ENCODE measurements around the gene AHNAK. TPM values are rescaled to one million over a fixed set of nuclear protein-coding genes. Genes with fewer than 3 reads are reported as not detected.
"Not testable (repeated sequence)": the region's sequence is repeated elsewhere in the genome, so short reads cannot be mapped to it uniquely, and the experiment has no call there.

AHNAK gene, protein sequence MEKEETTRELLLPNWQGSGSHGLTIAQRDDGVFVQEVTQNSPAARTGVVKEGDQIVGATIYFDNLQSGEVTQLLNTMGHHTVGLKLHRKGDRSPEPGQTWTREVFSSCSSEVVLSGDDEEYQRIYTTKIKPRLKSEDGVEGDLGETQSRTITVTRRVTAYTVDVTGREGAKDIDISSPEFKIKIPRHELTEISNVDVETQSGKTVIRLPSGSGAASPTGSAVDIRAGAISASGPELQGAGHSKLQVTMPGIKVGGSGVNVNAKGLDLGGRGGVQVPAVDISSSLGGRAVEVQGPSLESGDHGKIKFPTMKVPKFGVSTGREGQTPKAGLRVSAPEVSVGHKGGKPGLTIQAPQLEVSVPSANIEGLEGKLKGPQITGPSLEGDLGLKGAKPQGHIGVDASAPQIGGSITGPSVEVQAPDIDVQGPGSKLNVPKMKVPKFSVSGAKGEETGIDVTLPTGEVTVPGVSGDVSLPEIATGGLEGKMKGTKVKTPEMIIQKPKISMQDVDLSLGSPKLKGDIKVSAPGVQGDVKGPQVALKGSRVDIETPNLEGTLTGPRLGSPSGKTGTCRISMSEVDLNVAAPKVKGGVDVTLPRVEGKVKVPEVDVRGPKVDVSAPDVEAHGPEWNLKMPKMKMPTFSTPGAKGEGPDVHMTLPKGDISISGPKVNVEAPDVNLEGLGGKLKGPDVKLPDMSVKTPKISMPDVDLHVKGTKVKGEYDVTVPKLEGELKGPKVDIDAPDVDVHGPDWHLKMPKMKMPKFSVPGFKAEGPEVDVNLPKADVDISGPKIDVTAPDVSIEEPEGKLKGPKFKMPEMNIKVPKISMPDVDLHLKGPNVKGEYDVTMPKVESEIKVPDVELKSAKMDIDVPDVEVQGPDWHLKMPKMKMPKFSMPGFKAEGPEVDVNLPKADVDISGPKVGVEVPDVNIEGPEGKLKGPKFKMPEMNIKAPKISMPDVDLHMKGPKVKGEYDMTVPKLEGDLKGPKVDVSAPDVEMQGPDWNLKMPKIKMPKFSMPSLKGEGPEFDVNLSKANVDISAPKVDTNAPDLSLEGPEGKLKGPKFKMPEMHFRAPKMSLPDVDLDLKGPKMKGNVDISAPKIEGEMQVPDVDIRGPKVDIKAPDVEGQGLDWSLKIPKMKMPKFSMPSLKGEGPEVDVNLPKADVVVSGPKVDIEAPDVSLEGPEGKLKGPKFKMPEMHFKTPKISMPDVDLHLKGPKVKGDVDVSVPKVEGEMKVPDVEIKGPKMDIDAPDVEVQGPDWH (N-terminal part only)
- 1,254 TPM for total RNA-seq
- long read RNA-seq, full-length matches to known transcripts: 635 of 759 reads
- long read RNA-seq, partial matches to known transcripts: 21 of 759 reads
- long read RNA-seq, other reads (novel, unspliced or antisense): 103 of 759 reads

DNA sequence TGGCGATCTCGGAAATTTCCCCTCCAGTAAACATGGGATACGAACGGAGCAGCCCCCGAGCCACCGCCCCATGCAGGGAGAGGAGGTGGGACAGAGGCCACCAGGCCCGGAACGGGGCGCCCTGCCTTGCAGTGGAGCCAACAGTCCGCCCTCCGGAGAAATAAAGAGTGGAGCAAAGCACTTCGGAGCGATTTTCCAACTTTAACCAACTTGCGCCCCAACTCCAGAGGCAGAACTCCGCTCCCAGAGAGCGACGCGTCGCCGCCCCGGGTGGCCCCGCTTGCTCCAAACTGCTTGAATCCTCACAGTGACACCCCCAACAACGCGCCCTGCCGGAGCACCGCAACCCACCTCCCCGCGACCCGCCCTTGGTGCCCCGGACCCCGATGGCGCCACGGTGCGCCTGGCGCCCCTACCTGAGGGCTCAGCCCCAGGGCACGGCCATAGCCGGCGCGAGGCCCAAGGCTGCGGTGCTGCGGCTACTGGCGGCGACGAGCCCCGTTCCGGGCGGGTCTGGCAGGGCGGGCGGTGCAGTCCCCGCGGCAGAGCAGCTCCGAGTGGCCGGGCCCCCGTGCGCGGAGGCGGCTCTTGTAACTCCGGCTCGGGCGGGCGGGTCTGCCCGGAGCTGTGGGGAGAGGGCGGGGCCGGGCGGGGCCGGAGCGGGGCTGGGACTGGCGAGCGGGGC, at the start of gene AHNAK:
Gene AHNAK (minus strand): TSS at position 563 of the 685 bp plus-strand sequence. CDS start 10,708 bp downstream, outside the sequence.
- peak; percentile 96 for DNase-seq (ENCODE audit: low spot score)

DNA sequence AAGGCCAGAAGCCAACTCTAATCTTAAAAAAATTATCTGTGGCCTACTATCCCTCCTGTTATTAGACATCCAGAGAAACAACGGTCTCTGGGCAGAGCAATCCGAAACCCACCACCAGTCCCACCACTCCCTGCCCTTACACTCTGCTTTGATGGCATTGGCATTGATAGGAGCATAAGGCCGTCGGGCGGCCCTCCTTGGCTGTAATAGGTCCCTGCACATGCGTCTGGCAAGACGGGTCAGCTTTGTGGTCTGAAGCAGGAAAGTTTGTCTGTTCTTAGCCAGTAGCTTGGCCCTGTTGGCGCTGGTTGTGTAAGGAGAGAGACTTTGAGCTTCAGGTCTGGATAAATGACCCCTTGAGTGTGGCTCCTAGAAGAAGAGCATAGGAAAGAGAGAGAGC, 48.5 kb upstream of the AHNAK start:
- no peak for DNase-seq (ENCODE audit: low spot score)

DNA sequence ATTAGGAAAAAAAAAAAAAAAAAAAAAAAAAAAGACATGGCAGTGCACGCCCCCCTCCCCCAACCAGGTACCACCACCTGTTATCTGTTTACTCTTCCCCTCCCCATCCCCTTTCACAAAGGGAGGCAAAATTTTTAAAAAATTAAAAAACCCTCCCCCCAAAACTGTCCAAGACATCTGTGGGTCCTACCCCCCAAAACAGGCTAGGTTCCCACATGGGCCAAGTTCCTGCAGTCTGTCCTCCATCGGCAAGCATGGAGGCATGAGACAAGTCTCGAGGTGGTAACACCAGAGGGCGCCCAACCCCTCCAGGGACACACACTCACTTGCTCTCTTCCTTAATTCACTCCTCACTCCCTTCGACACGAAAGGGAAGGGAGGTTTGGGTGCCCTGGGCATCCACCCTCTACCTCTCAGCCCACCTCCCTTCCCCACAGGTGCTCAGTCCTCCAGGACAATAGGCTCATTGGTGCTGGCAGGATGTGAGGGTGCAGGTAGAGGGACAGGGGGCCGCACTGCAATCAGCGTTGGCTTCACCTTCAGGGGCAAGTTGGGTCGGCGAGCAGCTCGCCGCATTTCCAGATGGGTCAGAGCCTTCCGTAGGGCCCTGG, 46.9 kb upstream of the AHNAK start:
- DNase-seq (ENCODE audit: low spot score): no peak

DNA sequence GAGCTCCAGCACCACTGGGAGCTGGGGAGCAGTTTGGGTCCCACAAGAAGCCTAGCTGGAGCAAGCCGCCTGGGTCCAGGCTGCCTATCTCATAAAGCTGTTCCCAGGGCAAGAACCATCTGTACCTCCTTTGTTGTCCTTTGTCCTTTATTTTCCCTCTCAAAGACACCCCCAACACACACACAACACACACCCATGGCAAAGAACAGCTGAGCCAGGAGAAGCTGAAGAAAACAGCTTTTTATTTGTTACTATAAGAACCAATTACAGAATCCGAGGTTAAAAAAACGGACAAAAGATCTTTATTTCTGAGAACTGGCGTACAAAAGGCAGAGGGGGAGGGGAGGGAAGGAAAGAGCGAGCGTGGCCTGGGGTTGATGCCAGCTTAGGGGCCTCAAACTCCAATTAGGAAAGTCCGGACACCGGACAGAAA, 46.4 kb upstream of the AHNAK start:
- DNase-seq (ENCODE audit: low spot score): no peak

DNA sequence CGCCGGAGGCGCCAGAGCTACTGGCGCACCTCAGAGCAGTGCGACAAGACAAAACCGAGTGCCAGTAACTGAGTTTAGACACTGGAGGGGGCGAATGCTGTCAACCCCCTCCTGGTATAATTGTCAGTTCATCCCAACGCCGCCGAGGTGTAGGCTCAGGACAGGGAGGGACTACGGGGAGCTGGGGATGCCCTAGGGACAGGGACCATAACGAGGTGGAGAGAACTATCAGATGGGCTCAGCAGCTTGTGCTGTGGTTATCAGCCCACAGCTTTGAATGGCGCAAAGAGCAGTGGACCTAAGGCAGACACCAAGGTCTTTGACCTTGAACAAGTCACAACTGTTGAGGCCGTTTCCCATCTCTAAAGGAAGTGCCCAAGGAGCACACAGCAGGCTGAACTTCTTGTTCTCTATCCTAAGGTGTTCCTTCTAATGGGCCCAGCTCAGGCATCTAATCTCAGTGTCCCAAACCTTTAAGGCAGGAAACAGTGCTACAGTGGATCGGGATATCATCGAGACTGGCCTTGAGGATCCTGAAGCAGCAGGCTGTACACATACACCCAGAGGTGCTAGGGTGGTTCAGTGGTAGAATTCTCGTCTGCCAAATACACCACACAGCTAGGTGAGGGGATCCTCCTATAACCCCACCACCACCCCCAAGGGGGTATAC, 45.7 kb upstream of the AHNAK start:
- no peak for DNase-seq (ENCODE audit: low spot score)

DNA sequence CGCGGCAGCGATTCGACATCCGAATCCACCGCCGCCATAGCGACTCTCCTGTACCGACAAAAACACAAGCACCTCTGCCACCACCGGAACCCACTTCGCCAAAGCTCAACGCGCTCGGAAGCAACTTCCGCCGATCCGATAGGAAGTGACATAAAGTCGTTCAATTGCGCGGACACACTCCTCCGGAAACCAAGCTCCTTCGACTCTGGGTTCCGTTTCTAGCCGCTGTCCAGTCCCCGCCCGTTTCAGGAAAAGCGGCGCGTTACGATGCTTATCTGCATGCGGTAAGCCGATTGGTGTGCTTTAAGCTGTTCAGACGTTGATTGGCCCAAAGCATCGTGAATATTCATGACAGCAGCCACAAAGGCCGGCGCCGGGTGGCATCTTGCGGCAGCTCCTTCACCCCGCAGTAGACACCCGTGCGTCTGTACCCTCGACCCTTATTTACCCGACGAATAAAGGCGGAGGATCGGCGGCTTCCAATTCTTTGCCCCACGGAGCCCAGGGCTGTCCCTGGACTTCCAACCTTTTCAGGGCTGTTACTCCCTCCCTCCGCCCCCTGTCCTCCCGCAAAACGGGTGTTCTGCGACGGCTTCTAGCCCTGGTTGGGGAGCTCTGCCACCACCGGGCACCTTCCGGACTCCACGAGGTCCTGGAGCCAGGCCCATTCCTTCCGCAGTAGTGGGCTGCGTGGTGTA, 45.0 kb upstream of the AHNAK start, which contains the start of gene TUT1:
Gene TUT1 (minus strand): TSS at position 76 of the 698 bp plus-strand sequence. CDS start 38 bp downstream, at position 38.
- DNase-seq (ENCODE audit: low spot score): peak; percentile 97

DNA sequence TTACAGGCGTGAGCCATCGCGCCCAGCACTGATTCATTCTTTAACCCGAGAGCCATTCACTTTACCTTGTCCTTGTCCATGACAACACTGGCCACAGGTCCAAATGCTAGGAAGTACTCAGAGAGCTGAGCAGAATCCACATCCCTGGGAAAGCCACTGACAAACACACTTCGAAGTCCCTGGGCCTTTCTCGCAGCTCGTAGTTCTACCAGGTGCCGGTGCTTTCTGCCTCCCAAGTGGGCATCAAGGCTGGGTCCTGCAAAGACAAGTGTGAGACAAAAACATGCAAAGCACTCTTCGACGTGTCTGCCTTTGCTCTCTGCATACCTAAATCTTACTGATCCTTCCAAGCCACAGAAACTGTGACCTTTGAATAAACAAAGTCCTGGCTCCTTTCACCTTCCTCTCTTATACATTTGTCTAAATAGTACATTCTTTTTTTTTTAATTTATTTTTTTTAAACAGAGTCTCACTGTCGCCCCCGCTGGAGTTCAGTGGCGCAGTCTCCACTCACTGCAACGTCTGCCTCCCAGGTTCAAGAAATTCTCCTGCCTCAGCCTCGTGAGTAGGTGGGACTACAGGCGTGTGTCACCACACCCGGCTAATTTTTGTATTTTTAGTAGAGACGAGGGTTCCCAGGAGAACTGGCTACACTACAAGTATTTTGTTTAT, 42.5 kb upstream of the AHNAK start:
- DNase-seq (ENCODE audit: low spot score): no peak

DNA sequence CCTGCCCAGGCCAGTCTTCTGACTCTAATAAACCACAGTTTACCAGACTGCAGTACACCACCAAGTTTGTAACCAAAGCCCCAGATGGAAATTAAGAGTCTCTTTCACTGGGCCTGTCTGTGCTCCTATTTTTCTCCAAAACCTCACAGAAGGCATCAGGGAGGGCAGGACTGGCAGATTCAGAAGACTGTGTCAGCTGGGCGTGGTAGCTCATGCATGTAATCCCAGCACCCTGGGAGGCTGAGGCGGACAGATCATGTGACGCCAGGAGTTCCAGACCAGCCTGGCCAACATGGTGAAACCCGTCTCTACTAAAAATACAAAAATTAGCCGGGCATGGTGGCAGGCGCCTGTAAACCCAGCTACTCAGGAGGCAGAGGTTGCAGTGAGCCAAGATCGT, 38.8 kb upstream of the AHNAK start:
- DNase-seq (ENCODE audit: low spot score): not testable (repeated sequence)

DNA sequence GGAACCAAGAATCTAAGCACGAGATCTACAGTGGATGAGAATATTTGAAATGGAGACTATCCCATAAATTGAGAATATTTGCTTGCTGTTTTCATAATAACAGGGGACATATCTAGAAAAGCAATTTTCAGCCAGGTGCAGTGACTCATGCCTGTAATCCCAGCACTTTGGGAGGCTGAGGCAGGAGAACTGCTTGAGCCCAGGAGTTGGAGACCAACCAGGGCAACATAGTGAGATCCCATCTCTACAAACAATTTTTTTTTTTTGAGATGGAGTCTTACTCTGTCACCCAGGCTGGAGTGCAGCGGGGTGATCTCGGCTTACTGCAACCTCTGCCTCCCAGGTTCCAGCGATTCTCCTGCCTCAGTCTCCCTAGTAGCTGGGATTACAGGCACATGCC, 35.1 kb upstream of the AHNAK start:
- not testable (repeated sequence) for DNase-seq (ENCODE audit: low spot score)

DNA sequence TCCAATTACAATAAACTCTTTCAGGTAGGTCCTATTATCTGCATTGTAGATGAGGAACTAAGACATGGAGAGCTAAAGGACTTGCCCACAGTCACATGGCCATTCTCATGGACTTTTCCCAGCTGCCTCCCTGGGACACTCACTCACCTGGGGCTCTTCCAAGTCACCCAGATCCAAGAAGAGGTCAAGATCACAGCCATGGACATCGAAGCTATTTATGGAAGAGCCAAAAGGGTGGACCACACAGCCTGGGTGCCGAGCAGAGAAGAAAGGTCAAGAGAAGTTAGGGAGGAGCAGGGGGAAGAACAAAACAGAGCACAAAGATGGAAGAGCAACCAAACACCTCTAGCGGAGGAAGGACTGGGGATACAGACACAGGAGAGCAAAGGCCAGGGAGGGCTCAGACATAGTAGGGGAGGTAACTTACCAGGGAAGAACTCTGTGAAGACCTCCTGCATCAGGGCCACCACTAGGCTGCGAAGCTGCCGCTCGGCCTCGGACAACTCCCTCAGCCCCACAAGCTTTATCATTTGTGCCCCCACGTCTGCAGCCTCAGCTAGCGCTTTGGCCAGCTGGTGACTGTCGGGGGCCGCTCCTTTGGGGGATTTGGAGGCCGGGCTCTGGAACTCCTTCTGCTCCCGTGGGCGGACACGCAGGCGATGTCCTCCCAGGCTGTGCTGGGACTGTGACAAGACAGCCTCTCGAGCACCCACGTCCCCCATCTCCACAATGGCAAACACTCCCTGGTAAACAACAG, 34.5 kb upstream of the AHNAK start:
- no peak for DNase-seq (ENCODE audit: low spot score)

DNA sequence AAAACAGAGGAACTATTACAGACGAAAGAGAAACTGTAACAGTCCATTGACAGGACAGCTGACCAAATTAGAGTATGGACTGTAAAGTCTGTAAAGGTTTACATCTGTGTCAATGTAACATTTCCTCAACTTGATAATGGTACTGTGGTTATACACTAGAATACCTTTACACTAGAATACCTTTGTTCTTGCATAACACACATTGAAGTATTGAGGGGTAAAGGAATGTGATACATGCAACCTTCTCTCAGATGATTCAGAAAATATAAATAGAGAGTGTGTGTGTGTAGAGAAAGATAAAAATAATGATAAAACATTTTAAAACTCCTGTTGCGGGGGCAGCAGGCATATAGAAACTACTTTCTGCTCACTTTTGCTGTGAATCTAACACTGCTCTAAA, 32.6 kb upstream of the AHNAK start:
- DNase-seq (ENCODE audit: low spot score): no peak

DNA sequence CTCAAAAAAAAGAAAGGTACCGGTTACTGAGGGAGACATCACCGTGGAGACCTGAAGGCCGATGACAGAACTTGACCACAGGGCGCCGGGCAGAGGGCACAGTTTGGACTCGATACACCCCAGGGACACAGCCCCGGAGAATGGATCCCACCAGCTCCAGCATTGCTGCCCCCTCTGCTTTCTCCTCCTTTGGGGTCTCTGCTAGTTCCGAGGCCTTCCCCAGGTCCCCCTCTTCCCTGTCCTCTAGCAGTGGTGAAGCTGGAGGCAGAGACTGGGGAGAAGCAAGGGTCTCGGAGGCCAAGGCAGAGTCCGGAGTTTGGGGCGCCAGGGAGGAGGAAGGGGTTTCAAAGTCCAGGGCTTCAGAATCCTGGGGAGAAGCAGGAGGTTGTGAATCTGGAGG, 31.9 kb upstream of the AHNAK start:
- no peak for DNase-seq (ENCODE audit: low spot score)

DNA sequence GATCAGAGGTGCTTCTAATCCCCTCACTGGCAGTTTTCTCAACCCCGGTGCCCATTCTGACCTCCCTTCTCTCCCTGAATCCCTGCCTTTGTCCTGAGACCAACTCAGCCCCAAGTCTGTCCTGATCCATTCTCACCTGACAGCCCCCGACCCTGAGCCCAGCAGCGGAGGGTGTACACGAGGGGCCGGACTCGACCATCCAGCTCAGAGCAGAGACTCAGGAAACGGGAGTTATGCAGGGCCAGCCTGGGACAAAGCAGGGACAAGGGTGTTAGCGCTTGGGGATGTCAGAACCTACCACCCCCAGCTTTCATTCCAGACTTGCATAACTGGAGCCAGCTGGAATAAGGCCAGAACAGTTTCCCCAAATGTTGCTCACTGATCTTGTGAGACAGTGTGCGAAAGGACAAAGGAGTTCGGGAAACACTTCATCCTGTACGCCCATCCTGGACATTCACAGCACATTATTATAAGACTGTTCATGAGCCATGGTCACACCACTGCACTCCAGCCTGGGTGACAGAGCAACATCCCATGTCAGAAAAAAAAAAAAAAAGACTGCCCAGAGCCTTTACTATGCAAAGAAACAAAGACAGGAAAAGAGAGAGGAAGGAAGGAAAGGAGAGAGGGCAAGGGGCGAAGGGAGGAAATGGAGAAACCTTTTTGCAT, 30.6 kb upstream of the AHNAK start:
- no peak for DNase-seq (ENCODE audit: low spot score)

DNA sequence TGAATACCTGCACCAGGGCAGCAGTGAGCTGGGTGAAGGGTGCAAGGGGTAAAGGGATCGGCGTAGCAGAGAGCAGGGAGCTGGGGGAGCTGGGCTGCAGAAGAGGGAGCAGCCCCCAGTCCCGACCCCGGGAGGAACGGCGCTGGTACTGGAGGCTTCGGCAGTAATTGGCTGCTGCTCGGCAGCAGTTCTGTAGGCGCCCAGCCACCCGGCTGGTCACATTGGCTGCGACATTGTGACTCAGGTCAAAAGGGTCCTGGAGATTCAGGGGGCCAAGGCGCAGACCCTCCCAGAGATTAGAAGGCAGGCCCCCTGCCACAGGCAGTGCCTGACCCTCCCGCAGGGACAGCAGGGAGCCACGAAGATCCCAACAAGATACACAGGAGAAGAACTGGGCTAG, 29.2 kb upstream of the AHNAK start:
- DNase-seq (ENCODE audit: low spot score): no peak

DNA sequence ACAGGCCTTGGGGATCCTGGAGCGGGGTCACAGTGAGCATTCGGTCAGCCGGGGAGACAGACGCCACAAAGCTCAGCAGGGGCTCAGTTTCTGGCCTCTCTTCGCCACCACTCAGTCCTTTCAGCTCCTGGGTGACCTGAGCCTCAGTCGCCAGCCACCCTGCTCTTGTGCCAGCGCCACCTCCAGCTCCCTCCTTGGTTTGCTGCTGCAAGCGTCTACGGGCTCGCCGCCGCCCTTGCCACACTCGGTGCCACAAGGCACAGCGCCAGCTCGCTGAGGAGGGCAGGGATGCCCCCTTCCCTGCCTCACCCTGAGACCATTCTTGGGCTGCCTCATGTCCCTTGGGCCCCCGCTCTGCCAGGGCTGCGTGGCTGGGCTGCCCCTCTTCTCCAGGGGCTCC, 28.6 kb upstream of the AHNAK start:
- no peak for DNase-seq (ENCODE audit: low spot score)

DNA sequence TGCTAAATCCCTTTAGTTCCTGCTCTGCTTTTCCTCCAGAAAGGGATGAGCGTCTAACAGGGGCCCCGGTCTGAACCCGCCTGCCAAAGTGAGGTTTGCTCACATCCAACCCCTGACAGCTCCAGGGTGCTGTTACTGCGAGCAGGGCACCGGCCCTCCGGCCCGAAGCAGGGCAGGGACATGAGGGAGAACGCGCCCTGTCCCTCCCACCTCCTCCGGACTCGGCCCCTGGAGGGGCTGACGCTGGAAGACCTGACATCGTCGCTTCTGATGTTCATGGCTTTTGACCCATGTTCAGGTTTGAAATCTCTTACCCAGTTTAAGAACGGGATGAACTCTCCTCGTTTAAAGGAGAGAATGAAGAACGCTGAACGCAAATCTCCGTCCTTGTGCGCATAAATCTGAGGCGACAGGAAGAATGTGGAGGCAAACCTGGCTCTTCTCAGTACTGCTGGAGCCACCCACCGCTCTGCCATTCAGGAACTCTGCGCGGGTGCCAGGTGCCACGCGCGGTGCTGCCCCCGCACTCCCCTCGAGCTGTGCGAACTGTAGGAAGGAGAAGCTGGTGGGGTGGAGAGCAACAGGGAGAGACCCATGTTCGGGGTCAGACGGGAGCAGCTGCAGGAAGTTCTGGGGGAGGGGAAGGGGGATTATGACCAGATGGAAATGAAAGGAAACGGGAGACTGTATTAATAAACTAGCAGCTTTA, 27.9 kb upstream of the AHNAK start:
- no peak for DNase-seq (ENCODE audit: low spot score)
